IPS-11a (cell line): Measurements from ENCODE around the gene KIF22.

Source experiments
- H3K4me3 ChIP-seq: one replicate; pipeline ENCODE4 v1.5.1; 2013; ENCODE audit warnings: low read depth, low read length, control low read depth

Gene KIF22

GRCh38 chr16:29794231-29794710 lies 3.7 kb downstream of the KIF22 start:
- no peak overlapping the region for H3K4me3 ChIP-seq

GRCh38 chr16:29802416-29802935 lies 11.9 kb downstream of the KIF22 start:
- H3K4me3 ChIP-seq: no peak overlapping the region

- no peak overlapping the region for H3K4me3 ChIP-seq
These were observed 13.5 kb downstream of the KIF22 start for GRCh38 chr16:29804020-29804419.

- H3K4me3 ChIP-seq: peak overlapping the region; percentile 60
These were observed 14.1 kb downstream of the KIF22 start for GRCh38 chr16:29804455-29805231.

GRCh38 chr16:29805232-29806098 lies 14.9 kb downstream of the KIF22 start:
- peak overlapping the region; percentile 60 for H3K4me3 ChIP-seq

- peak within 1 kb of the TSS; percentile 93 for H3K4me3 ChIP-seq
These were observed 15.6 kb downstream of the KIF22 start, which contains the start of gene MAZ for GRCh38 chr16:29806099-29806579. TSS of gene MAZ (plus strand) at chr16:29806529. CDS start at chr16:29806702, 173 bp downstream.

- peak overlapping the region; percentile 93 for H3K4me3 ChIP-seq
These were observed 16.3 kb downstream of the KIF22 start for GRCh38 chr16:29806641-29807425.

GRCh38 chr16:29807426-29808218 lies 17.1 kb downstream of the KIF22 start:
- H3K4me3 ChIP-seq: peak overlapping the region; percentile 93

GRCh38 chr16:29808219-29808900 lies 17.8 kb downstream of the KIF22 start:
- H3K4me3 ChIP-seq: peak overlapping the region; percentile 93

GRCh38 chr16:29809031-29809747 lies 18.6 kb downstream of the KIF22 start:
- H3K4me3 ChIP-seq: no peak overlapping the region

GRCh38 chr16:29809850-29810698 lies 19.5 kb downstream of the KIF22 start:
- no peak overlapping the region for H3K4me3 ChIP-seq

- H3K4me3 ChIP-seq: no peak overlapping the region
These were observed 20.2 kb downstream of the KIF22 start for GRCh38 chr16:29810699-29811169.

- H3K4me3 ChIP-seq: peak overlapping the region; percentile 58
These were observed 20.8 kb downstream of the KIF22 start for GRCh38 chr16:29811170-29811895.

GRCh38 chr16:29811896-29812665 lies 21.5 kb downstream of the KIF22 start, which contains the start of gene PRRT2:
TSS of gene PRRT2 (plus strand) at chr16:29812193. CDS start at chr16:29813055, 862 bp downstream.
- H3K4me3 ChIP-seq: peak within 1 kb of the TSS; percentile 72

GRCh38 chr16:29812754-29813643 lies 22.4 kb downstream of the KIF22 start:
- peak overlapping the region; percentile 72 for H3K4me3 ChIP-seq
